ENCODE measurements around the gene CTNNA2. TPM values are rescaled to one million over a fixed set of nuclear protein-coding genes. Genes with fewer than 3 reads are reported as not detected.

CTNNA2 gene
- polyA plus RNA-seq, 1 of the 3 experiments (the other 2 are of a cell fraction), result 0.30 TPM

GRCh38 chr2:80311304-80311703 lies 798.5 kb downstream of the CTNNA2 start (continued):
- no peak for TF ChIP-seq USF1 (IDR thresholded peaks at IDR 0.05; ENCODE audit: borderline replicate concordance, low read depth)
- no peak for TF ChIP-seq RXRA (IDR thresholded peaks at IDR 0.05; ENCODE audit: borderline replicate concordance, low read depth)
- no peak for TF ChIP-seq GATA2 (CRISPR knock-in tag; IDR thresholded peaks at IDR 0.05)

- H2AFZ ChIP-seq (ENCODE audit: low read depth), result no peak overlapping the region
- H4K20me1 ChIP-seq (ENCODE audit: insufficient read depth), result no peaks in the 10 kb centered on the region
- no peak overlapping the region for H3K27ac ChIP-seq (ENCODE audit: low read depth in 2 of 2, low read length in 1 of 2)
- H3K9me2 ChIP-seq, result no peaks in the 10 kb centered on the region
- CTCF ChIA-PET, result no interaction called here
- no peaks in the 10 kb centered on the region for H3K27me3 ChIP-seq (ENCODE audit: insufficient read depth)
- H3K9me3 ChIP-seq, result no peaks in the 10 kb centered on the region
- WGBS (ENCODE audit: low lambda C conversion rate), result 68% methylated on average over 5 of the region's 5 CpGs
- no peaks in the 10 kb centered on the region for H3K79me2 ChIP-seq (ENCODE audit: insufficient read depth)
- H3K9ac ChIP-seq, result no peak overlapping the region
- no peak for DNase-seq
- no peaks in the 10 kb centered on the region for H3K4me1 ChIP-seq (ENCODE audit: control insufficient read depth in 1 of 2, insufficient read depth in 2 of 2, low read depth in 1 of 2, low read length in 1 of 2)
- POLR2A ChIA-PET, result no interaction called here
- no peak overlapping the region for H3K4me2 ChIP-seq
- no peak for TF ChIP-seq NRF1 (IDR thresholded peaks at IDR 0.05; ENCODE audit: low read depth, low read length)
- TF ChIP-seq ZBTB33 (IDR thresholded peaks at IDR 0.05; ENCODE audit: borderline replicate concordance, low read depth), result no peak
- TF ChIP-seq CTCF (IDR thresholded peaks at IDR 0.05), result no peak
- no peak for TF ChIP-seq RCOR1 (IDR thresholded peaks at IDR 0.05; ENCODE audit: low read length)
- no peak for TF ChIP-seq MXI1 (IDR thresholded peaks at IDR 0.05; ENCODE audit: low read depth, low read length)
- no peak for TF ChIP-seq TEAD4 (IDR thresholded peaks at IDR 0.05; ENCODE audit: borderline replicate concordance, insufficient read depth)
- TF ChIP-seq SMC3 (IDR thresholded peaks at IDR 0.05; ENCODE audit: low read depth, low read length), result no peak
- TF ChIP-seq GABPA (IDR thresholded peaks at IDR 0.05; ENCODE audit: low read depth), result no peak
- no peak for TF ChIP-seq MAX (IDR thresholded peaks at IDR 0.05; ENCODE audit: low read depth)
- TF ChIP-seq SIN3A (IDR thresholded peaks at IDR 0.05; ENCODE audit: borderline replicate concordance, low read depth, low read length), result no peak
- TF ChIP-seq FOSL2 (IDR thresholded peaks at IDR 0.05; ENCODE audit: borderline replicate concordance, low read depth), result no peak
- no peak for TF ChIP-seq RFX5 (IDR thresholded peaks at IDR 0.05; ENCODE audit: low read length)
- TF ChIP-seq NFIC (IDR thresholded peaks at IDR 0.05; ENCODE audit: borderline replicate concordance), result no peak
- no peak for TF ChIP-seq GATA2 (CRISPR knock-in tag; IDR thresholded peaks at IDR 0.05)
- TF ChIP-seq USF2 (IDR thresholded peaks at IDR 0.05; ENCODE audit: borderline replicate concordance, low read depth, low read length), result no peak
- no peak for TF ChIP-seq REST (IDR thresholded peaks at IDR 0.05; ENCODE audit: low read depth, low read length)
- no peak for TF ChIP-seq JUND (IDR thresholded peaks at IDR 0.05)
- no peak for TF ChIP-seq FOXM1 (IDR thresholded peaks at IDR 0.05; ENCODE audit: low read depth)
- TF ChIP-seq CHD2 (IDR thresholded peaks at IDR 0.05; ENCODE audit: low read length, partially characterized antibody), result no peak
- no peaks in the 10 kb centered on the region for H3K36me3 ChIP-seq (replicated peaks in 1 of 2; ENCODE audit: control insufficient read depth in 1 of 2, insufficient read depth in 2 of 2, low read length in 1 of 2)
- no peaks in the 10 kb centered on the region for H3F3A ChIP-seq (replicated peaks; ENCODE audit: insufficient read depth)
- H3K4me3 ChIP-seq (ENCODE audit: low read depth in 2 of 2, low read length in 1 of 2), result no peak overlapping the region
Measured at GRCh38 chr2:80312282-80312839, 799.5 kb downstream of the CTNNA2 start.

All from SK-N-SH (cell line).